Stimulated activated CD8-positive, alpha-beta memory T cell treated with anti-CD3 and anti-CD28 coated beads, Interleukin-2, amount 100 ng/mL, for 48 hours (primary cell): ENCODE data around the gene LHPP.

Experiments used
- DNase-seq, 2 donors: peaks; one replicate each; pipeline ENCODE4 v3.0.0-alpha.2; 2020; ENCODE audit warnings: low read depth in 2 of 2

Gene LHPP

GRCh38 chr10:124521429-124521871 lies 59.8 kb downstream of the LHPP start:
- DNase-seq: no peak

GRCh38 chr10:124522131-124522932 lies 60.7 kb downstream of the LHPP start:
- DNase-seq: no peak

DNA sequence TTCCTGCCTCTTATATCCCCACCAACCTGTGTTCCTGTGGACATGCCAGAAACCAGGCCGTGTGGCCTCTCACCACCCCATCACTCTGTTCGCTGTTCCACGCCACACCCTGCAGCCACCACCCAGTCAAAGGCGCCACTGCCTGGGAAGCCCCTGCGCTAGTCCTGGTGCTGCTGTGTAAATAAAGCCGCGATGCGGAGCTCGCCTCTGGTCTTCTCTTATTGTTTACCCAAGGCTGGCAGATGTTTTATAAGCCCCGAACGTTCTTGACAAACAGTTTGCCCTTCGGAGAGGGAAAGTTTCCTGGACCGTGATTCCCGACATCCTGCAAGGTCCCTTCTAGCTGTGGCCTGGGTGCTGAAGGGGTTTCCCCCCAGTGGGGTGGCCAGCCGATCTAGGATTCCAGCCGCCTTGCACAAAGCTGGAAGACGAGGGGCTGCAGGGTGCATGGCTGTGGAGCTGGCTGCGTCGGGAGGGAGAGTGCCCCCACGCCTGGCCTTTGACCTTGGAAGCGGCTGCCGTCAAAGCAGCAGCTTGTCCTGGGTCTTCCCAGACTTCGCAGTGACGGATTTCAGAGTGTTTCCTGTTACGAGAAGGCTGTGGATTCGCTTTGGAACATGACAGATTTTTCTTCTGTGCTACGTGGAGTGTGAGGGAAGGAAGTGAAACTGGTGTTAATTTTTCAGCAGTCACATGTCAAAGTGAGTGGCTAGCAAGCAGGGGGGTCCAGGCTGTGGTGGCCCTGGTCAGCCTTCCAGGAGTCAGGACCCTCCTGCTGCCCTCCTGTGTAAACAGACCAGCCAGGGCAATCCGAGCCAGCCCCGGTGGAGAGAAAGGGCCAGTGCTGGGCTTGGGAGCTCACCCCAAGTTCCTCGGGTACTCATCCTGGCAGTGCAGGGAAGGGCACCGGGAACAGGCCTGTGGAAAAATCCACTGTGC lies 61.6 kb downstream of the LHPP start:
- no peak for DNase-seq

- no peak for DNase-seq
Measured at GRCh38 chr10:124523901-124524300, 62.3 kb downstream of the LHPP start.

DNA sequence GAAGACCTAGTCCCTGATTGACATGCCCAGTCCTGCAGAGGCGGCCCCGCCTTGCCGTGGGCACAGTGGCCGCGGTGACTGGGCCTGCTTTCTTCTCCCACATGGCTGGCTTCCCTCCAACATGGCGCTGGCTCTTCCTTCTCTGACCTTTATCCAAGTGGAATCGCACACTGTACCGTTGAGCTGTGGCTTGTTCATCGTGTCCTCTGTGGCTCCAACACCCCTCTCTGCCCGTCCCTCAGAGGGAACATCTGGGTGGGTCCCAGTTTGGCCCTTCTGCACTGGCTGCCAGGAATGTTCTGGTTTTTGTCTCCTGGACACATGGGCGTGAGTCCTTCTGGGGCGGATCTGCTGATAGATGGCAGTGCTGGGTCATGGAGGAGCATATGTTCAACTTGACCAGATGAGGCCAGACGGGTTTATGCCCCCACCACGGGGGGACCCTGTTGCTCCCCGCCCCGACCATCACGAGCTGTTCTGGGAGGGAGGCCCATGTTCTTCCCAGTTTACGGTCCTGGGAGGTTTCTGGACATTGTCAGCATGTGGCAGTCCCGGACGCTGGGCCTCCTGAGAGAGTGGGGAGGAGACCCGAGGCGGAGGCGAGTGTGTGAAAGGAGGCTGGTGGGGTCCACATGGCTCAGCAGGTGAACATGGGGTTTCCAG lies 63.5 kb downstream of the LHPP start:
- no peak for DNase-seq

DNA sequence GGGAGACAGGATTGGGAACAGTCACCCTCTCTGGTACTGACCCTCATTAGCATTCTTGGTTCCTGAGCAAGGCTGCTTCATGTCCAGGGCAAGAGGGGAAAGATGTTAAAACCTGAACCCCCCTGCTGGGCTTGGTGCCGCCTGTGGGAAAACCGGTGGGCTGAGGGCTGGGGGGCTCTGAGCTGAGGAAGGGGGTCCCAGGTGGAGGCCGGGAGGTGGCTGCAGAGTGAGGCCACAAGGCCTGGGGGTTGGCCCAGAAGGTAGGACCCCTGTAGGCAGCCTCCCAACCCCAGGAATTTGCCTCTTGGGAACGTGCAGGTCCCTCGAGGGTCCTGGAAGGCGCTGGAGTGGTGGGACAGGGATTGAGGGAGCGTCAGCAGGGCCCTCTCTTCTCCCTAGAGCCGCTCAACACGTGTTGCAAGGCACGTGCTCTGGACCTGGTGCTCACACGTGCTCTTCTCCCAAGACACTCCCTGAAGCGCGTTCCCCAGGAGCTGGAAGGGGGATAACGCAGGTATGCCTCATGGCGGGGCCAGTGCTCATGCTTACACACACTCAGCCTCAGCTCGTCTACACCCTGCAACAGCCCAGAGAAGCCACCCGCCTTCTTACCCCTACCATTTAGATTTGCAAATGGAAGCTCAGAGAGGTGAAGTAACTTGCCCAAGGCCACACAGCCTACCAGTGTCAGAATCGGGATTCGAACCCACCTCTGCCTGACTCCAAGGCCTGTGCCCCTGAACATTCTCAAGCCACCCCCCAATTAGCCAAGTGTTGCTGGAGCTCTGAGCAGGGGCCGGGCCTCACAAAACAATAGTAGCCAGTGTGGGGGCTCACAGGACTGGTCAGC lies 64.4 kb downstream of the LHPP start:
- no peak for DNase-seq

DNA sequence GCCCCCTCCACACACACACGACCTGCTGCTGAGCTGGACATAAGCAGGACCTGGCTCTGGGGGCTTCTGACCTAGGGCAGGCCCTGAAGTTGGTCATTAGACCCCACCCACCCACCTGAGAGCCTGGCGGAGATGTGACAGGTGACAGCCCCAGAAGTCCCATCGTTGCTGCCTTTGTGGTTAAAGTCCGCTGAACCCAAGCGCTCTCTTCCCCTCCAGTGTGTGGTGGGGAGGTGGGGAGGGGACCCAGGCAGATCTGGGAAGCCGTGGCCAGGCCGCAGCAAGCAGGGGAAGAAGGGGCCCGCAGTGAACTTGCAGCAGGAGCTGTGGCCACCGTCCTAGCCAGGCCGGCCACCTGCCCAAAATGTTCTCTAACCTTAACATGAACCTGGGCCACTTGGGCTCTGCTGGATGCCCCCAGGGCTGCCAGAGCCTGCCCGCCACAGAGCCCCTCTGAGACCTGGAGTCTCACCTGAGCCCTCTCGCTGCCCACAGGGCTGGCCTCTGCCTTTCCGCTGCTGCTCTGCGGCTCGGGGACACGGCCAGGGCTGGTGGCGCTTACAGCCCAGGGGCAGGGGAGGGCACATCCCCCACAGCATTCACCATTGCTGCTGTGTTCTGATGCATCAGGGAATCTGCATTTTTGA lies 65.1 kb downstream of the LHPP start:
- DNase-seq: no peak

DNA sequence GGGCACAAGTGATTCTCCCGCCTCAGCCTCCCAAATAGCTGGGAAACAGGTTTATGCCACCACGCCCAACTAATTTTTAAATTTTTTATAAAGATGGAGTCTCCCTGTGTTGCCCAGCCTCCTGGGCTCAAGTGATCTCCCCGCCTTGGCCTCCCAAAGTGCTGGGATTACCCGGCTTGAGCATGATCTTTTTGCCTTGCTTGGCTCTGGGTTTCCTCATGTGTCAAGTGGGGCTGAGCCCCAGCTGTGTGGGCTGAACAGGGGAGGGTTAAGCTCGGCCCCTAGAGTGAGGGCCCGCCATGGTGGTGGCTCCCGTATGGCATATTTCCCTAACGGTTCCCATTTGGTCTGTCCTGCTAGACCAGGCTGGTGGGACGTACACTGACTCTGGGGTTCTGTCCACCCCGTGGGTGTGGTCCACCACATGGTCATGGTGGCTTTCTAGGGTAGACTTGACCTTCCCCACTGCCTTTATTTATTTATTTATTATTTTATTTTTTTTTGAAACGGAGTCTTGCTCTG lies 66.3 kb downstream of the LHPP start:
- no peak for DNase-seq

- no peak for DNase-seq
Measured at GRCh38 chr10:124529661-124530214, 68.1 kb downstream of the LHPP start.

DNA sequence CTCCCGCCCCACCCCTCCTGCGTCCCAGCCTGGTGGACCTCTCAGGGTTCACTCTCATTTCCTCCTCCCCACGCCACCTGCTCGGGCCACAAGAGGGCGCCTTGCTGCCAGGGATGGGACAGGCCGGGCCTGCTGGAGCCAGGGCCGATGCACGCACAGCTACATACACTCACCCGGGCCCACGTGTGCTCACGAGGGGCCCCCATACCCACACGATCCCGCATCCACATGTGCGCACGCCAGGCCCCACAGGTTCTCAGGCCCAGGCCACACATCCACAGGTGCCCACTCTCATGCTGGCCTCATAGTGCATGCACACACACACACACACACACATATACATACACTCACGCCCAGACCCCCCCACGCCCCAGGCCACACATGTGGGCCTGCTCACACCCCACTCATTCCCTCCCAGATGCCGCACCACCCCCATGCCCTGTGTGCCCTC lies 68.6 kb downstream of the LHPP start:
- peak; percentile 79 to 82 for DNase-seq

GRCh38 chr10:124530816-124531215 lies 69.2 kb downstream of the LHPP start:
- DNase-seq: no peak

- no peak for DNase-seq
Measured at GRCh38 chr10:124532106-124532641, 70.6 kb downstream of the LHPP start.

GRCh38 chr10:124532788-124533187 lies 71.2 kb downstream of the LHPP start:
- DNase-seq: no peak

DNA sequence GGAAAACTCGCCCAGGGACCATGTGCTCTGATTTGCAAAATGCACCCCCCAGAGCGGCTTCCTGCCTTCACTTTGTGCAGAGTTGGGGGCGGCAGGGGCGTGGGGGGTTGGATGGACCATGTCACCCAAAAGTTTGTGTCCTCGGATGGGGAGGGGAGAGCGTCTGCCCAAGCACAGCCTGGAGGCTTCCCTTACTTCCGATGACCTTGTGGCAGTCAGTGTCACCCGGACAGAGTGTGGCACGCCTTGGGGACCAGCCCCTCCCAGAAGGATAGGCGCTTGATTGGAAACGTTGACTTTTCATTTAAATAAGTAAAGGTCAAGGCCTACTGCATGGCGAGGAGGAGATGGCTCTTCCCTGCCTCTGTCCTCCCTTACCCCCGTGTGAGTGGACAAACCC lies 71.6 kb downstream of the LHPP start:
- no peak for DNase-seq

- no peak for DNase-seq
Measured at GRCh38 chr10:124534231-124534798, 72.7 kb downstream of the LHPP start.

- DNase-seq: no peak
Measured at GRCh38 chr10:124534826-124535601, 73.4 kb downstream of the LHPP start.

- no peak for DNase-seq
Measured at GRCh38 chr10:124535731-124536495, 74.3 kb downstream of the LHPP start.

- DNase-seq: no peak
Measured at GRCh38 chr10:124536496-124537050, 75.0 kb downstream of the LHPP start.
